GM12878 (cell line): Measurements from ENCODE around the gene VTI1A.

ENCODE experiments used
- CEBPB ChIP-seq, 2 experiments: fragments of 150-350 bp in 1 of 2; IDR thresholded peaks; 2 replicates each; pipeline ENCODE4 v1.6.1; 2012 to 2014; ENCODE audit warnings: low read depth in 2 of 2, low read length in 2 of 2, borderline replicate concordance in 1 of 2, inconsistent platforms in 1 of 2
- EP300 ChIP-seq, 2 experiments: fragments of 150-350 bp in 1 of 2; IDR thresholded peaks; 2 replicates each; pipeline ENCODE4 v1.6.1; 2011 to 2012; ENCODE audit warnings: low read depth in 2 of 2, low read length in 2 of 2, borderline replicate concordance in 1 of 2, improper control_type of control experiment in 1 of 2, inconsistent platforms in 1 of 2; ENCODE audit not compliant: control insufficient read depth in 1 of 2
- ETV6 ChIP-seq, 2 experiments: fragments of 450-650 bp in 1 of 2; IDR thresholded peaks in 1 of 2; conservative IDR thresholded peaks in 1 of 2; 2 replicates each; pipeline ENCODE4 v1.6.1; 2014; ENCODE audit warnings: antibody characterized with exemption in 1 of 2, borderline replicate concordance in 1 of 2, low read depth in 1 of 2, mild to moderate bottlenecking in 1 of 2, moderate library complexity in 1 of 2
- EZH2 ChIP-seq: IDR thresholded peaks from 2 replicates; pipeline ENCODE4 v1.6.1; 2012; ENCODE audit warnings: low read depth, mild to moderate bottlenecking, control low read depth, inconsistent platforms, low read length, borderline replicate concordance; ENCODE audit not compliant: control insufficient read depth
- MTA3 ChIP-seq: IDR thresholded peaks from 2 replicates; pipeline ENCODE4 v1.6.1; 2012; ENCODE audit warnings: low read length, inconsistent platforms, borderline replicate concordance
- NR2C1 ChIP-seq: fragments of 450-650 bp; IDR thresholded peaks from 2 replicates; pipeline ENCODE4 v1.6.1; 2017; ENCODE audit warnings: antibody characterized with exemption, mild to moderate bottlenecking, moderate library complexity
- PML ChIP-seq: IDR thresholded peaks from 2 replicates; pipeline ENCODE4 v1.6.1; 2012; ENCODE audit warnings: low read length, inconsistent platforms
- TCF12 ChIP-seq: IDR thresholded peaks from 2 replicates; pipeline ENCODE4 v1.6.1; 2011; ENCODE audit warnings: low read depth, mild to moderate bottlenecking, low read length
- TCF7 ChIP-seq: IDR thresholded peaks from 2 replicates; pipeline ENCODE4 v1.6.1; 2014; ENCODE audit warnings: antibody characterized with exemption, borderline replicate concordance
- ZNF274 ChIP-seq: IDR thresholded peaks from one replicate; pipeline ENCODE4 v1.8.0; 2011; ENCODE audit not compliant: insufficient read length, insufficient read depth
- TF ChIP-seq, protein P1 (sequence below): fragments of 450-650 bp; IDR thresholded peaks from 2 replicates; pipeline ENCODE4 v1.6.1; 2018; ENCODE audit warnings: borderline replicate concordance, mild to moderate bottlenecking; ENCODE audit not compliant: partially characterized antibody
- TF ChIP-seq, protein P2 (sequence below), 3 experiments: IDR thresholded peaks in 2 of 3; conservative IDR thresholded peaks in 1 of 3; 2 replicates each; pipeline ENCODE4 v1.5.1; 2011; ENCODE audit warnings: low read depth in 3 of 3, low read length in 3 of 3, mild to moderate bottlenecking in 3 of 3, control low read depth in 2 of 3, moderate library complexity in 2 of 3, inconsistent platforms in 1 of 3, mixed read lengths in 1 of 3; ENCODE audit not compliant: control insufficient read depth in 2 of 3, insufficient read depth in 1 of 3; ENCODE audit errors: extremely low read depth in 1 of 3
- TF ChIP-seq, protein P3 (sequence below): IDR thresholded peaks from 2 replicates; pipeline ENCODE4 v1.6.1; 2011; ENCODE audit warnings: low read depth, mild to moderate bottlenecking, low read length, moderate library complexity, borderline replicate concordance; ENCODE audit errors: extremely low read depth
- TF ChIP-seq, protein P4 (sequence below): IDR thresholded peaks from 2 replicates; pipeline ENCODE4 v1.6.1; 2012; ENCODE audit warnings: mild to moderate bottlenecking, low read depth, low read length

DNA sequence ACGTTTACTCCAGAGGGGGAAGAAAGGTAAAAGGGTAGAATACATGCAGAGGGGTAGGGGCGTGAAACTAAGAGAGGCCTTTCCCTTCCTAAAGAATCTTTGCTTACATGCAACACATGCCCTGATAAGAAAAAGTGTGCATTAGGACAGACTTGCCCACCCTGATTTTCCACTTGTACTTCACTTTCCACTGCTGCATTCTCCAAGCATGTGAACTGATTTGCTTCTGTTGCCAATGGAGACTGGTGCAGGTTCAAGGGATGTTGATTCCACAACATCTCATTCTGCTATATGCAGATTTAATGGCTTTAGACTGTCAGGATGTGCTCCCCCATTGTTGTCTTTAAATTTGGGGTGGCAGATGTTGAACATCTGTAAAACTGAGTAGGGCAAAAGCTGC is 265.5 kb downstream of the VTI1A start:
- TF ChIP-seq ZNF274: no peak
- no peak for TF ChIP-seq TCF7
- no peak for TF ChIP-seq PML
- TF ChIP-seq, protein P1, sequence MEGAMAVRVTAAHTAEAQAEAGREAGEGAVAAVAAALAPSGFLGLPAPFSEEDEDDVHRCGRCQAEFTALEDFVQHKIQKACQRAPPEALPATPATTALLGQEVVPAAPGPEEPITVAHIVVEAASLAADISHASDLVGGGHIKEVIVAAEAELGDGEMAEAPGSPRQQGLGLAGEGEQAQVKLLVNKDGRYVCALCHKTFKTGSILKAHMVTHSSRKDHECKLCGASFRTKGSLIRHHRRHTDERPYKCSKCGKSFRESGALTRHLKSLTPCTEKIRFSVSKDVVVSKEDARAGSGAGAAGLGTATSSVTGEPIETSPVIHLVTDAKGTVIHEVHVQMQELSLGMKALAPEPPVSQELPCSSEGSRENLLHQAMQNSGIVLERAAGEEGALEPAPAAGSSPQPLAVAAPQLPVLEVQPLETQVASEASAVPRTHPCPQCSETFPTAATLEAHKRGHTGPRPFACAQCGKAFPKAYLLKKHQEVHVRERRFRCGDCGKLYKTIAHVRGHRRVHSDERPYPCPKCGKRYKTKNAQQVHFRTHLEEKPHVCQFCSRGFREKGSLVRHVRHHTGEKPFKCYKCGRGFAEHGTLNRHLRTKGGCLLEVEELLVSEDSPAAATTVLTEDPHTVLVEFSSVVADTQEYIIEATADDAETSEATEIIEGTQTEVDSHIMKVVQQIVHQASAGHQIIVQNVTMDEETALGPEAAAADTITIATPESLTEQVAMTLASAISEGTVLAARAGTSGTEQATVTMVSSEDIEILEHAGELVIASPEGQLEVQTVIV: no peak
- TF ChIP-seq, protein P2, sequence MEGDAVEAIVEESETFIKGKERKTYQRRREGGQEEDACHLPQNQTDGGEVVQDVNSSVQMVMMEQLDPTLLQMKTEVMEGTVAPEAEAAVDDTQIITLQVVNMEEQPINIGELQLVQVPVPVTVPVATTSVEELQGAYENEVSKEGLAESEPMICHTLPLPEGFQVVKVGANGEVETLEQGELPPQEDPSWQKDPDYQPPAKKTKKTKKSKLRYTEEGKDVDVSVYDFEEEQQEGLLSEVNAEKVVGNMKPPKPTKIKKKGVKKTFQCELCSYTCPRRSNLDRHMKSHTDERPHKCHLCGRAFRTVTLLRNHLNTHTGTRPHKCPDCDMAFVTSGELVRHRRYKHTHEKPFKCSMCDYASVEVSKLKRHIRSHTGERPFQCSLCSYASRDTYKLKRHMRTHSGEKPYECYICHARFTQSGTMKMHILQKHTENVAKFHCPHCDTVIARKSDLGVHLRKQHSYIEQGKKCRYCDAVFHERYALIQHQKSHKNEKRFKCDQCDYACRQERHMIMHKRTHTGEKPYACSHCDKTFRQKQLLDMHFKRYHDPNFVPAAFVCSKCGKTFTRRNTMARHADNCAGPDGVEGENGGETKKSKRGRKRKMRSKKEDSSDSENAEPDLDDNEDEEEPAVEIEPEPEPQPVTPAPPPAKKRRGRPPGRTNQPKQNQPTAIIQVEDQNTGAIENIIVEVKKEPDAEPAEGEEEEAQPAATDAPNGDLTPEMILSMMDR (IDR thresholded peaks at IDR 0.05 in 2 of 3, conservative IDR thresholded peaks at IDR 0.05 in 1 of 3; ENCODE audit: control insufficient read depth in 2 of 3, extremely low read depth in 1 of 3, insufficient read depth in 1 of 3, low read depth in 3 of 3, low read length in 3 of 3): no peak
- TF ChIP-seq CEBPB (IDR thresholded peaks at IDR 0.05; ENCODE audit: borderline replicate concordance in 1 of 2, low read depth in 2 of 2, low read length in 2 of 2): no peak
- TF ChIP-seq NR2C1: no peak
- TF ChIP-seq, protein P3, sequence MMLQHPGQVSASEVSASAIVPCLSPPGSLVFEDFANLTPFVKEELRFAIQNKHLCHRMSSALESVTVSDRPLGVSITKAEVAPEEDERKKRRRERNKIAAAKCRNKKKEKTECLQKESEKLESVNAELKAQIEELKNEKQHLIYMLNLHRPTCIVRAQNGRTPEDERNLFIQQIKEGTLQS: no peak
- no peak for TF ChIP-seq EZH2
- no peak for TF ChIP-seq MTA3
- TF ChIP-seq, protein P4, sequence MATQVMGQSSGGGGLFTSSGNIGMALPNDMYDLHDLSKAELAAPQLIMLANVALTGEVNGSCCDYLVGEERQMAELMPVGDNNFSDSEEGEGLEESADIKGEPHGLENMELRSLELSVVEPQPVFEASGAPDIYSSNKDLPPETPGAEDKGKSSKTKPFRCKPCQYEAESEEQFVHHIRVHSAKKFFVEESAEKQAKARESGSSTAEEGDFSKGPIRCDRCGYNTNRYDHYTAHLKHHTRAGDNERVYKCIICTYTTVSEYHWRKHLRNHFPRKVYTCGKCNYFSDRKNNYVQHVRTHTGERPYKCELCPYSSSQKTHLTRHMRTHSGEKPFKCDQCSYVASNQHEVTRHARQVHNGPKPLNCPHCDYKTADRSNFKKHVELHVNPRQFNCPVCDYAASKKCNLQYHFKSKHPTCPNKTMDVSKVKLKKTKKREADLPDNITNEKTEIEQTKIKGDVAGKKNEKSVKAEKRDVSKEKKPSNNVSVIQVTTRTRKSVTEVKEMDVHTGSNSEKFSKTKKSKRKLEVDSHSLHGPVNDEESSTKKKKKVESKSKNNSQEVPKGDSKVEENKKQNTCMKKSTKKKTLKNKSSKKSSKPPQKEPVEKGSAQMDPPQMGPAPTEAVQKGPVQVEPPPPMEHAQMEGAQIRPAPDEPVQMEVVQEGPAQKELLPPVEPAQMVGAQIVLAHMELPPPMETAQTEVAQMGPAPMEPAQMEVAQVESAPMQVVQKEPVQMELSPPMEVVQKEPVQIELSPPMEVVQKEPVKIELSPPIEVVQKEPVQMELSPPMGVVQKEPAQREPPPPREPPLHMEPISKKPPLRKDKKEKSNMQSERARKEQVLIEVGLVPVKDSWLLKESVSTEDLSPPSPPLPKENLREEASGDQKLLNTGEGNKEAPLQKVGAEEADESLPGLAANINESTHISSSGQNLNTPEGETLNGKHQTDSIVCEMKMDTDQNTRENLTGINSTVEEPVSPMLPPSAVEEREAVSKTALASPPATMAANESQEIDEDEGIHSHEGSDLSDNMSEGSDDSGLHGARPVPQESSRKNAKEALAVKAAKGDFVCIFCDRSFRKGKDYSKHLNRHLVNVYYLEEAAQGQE: no peak
- TF ChIP-seq EP300 (IDR thresholded peaks at IDR 0.05; ENCODE audit: borderline replicate concordance in 1 of 2, control insufficient read depth in 1 of 2, low read depth in 2 of 2, low read length in 2 of 2): no peak
- no peak for TF ChIP-seq TCF12
- no peak for TF ChIP-seq ETV6 (conservative IDR thresholded peaks at IDR 0.05 in 1 of 2, IDR thresholded peaks at IDR 0.05 in 1 of 2; ENCODE audit: borderline replicate concordance in 1 of 2, low read depth in 1 of 2)
